Epithelial cell of proximal tubule (primary cell): ENCODE measurements around the gene CFAP299. TPM values are rescaled to one million over a fixed set of nuclear protein-coding genes. Genes with fewer than 3 reads are reported as not detected.
"Not testable (repeated sequence)": the region's sequence is repeated elsewhere in the genome, so short reads cannot be mapped to it uniquely, and the experiment has no call there.

Source experiments
- DNase-seq: peaks from one replicate; pipeline ENCODE4 v3.0.0-alpha.2; 2011; ENCODE audit warnings: low read depth
- H3K4me3 ChIP-seq: 2 replicates; pipeline ENCODE4 v1.5.1; 2011; ENCODE audit warnings: low read depth, mild to moderate bottlenecking, low read length
- CTCF ChIP-seq: conservative IDR thresholded peaks from 2 replicates; pipeline ENCODE4 v1.5.1; 2012; ENCODE audit warnings: low read depth, mild to moderate bottlenecking, low read length
- total RNA-seq: library from RNA; depleted of rRNA; stranded (reverse); fragments of >200 nt; gene quantifications from 2 replicates; pipeline ENCODE4 v1.2.3, GENCODE V29; 2015

The CFAP299 gene
- total RNA-seq, 1 donor from 2014 or later: not detected

GRCh38 chr4:80309294-80310004 is 26.1 kb upstream of the CFAP299 start:
- no peak for TF ChIP-seq CTCF
- no peak overlapping the region for H3K4me3 ChIP-seq
- peak; percentile 59 for DNase-seq

- no peak overlapping the region for H3K4me3 ChIP-seq
- no peak for DNase-seq
- no peak for TF ChIP-seq CTCF
Measured at GRCh38 chr4:80311130-80311529, 24.4 kb upstream of the CFAP299 start.

GRCh38 chr4:80312124-80312523 is 23.4 kb upstream of the CFAP299 start:
- no peak for TF ChIP-seq CTCF
- DNase-seq: no peak
- no peak overlapping the region for H3K4me3 ChIP-seq

- no peak overlapping the region for H3K4me3 ChIP-seq
- TF ChIP-seq CTCF: no peak
- DNase-seq: no peak
Measured at GRCh38 chr4:80313627-80314026, 21.9 kb upstream of the CFAP299 start.

GRCh38 chr4:80315848-80316247 is 19.7 kb upstream of the CFAP299 start:
- DNase-seq, H3K4me3 ChIP-seq: not testable (repeated sequence)

- TF ChIP-seq CTCF: no peak
- no peak overlapping the region for H3K4me3 ChIP-seq
Measured at GRCh38 chr4:80321341-80321740, 14.2 kb upstream of the CFAP299 start.

GRCh38 chr4:80321776-80322175 is 13.8 kb upstream of the CFAP299 start:
- no peak for DNase-seq
- no peak for TF ChIP-seq CTCF
- no peak overlapping the region for H3K4me3 ChIP-seq

More at GRCh38 chr4:80321341-80321740, 14.2 kb upstream of the CFAP299 start:
- DNase-seq: no peak
